H54 (cell line): ENCODE data around the gene EDNRA.

ENCODE experiments used
- DNase-seq: peaks from one replicate; pipeline ENCODE4 v3.0.0; 2011; ENCODE audit warnings: low spot score, mixed read lengths; ENCODE audit not compliant: insufficient read length
- FAIRE-seq: peaks from 3 replicates; lab custom pipeline; 2011; peaks lifted over from hg19 to GRCh38; lab: Jason Lieb, UNC
- POLR2A ChIP-seq: IDR thresholded peaks from 2 replicates; pipeline ENCODE4 v1.6.1; 2011; ENCODE audit warnings: low read depth, mild to moderate bottlenecking, low read length

EDNRA gene

GRCh38 chr4:147513952-147514351, 33.1 kb downstream of the EDNRA start:
- DNase-seq = no peak
- TF ChIP-seq POLR2A = no peak
- no peak for FAIRE-seq

GRCh38 chr4:147515220-147515936, 34.5 kb downstream of the EDNRA start:
- TF ChIP-seq POLR2A = no peak
- FAIRE-seq = no peak
- DNase-seq = no peak

- FAIRE-seq (no peak), DNase-seq (no peak)
- no peak for TF ChIP-seq POLR2A
Observed at GRCh38 chr4:147516133-147516532, 35.2 kb downstream of the EDNRA start.

- no peak for TF ChIP-seq POLR2A
- DNase-seq = no peak
Observed at GRCh38 chr4:147518086-147518485, 37.2 kb downstream of the EDNRA start.

GRCh38 chr4:147518846-147519767, 38.2 kb downstream of the EDNRA start:
- TF ChIP-seq POLR2A = no peak
- DNase-seq (no peak), FAIRE-seq (peak; percentile 80)

More at GRCh38 chr4:147518086-147518485, 37.2 kb downstream of the EDNRA start:
- no peak for FAIRE-seq

- no peak for FAIRE-seq
- no peak for TF ChIP-seq POLR2A
- DNase-seq = no peak
Observed at GRCh38 chr4:147524601-147525000, 43.7 kb downstream of the EDNRA start.

GRCh38 chr4:147525494-147526271, 44.8 kb downstream of the EDNRA start:
- no peak for FAIRE-seq
- no peak for TF ChIP-seq POLR2A
- DNase-seq = no peak

- no peak for TF ChIP-seq POLR2A
- FAIRE-seq (no peak), DNase-seq (no peak)
Observed at GRCh38 chr4:147526272-147526654, 45.4 kb downstream of the EDNRA start.

GRCh38 chr4:147528054-147528453, 47.2 kb downstream of the EDNRA start:
- DNase-seq (no peak), FAIRE-seq (no peak)
- no peak for TF ChIP-seq POLR2A

GRCh38 chr4:147530134-147530533, 49.2 kb downstream of the EDNRA start:
- FAIRE-seq (no peak), DNase-seq (no peak)
- TF ChIP-seq POLR2A = no peak

- TF ChIP-seq POLR2A = no peak
- FAIRE-seq = no peak
- no peak for DNase-seq
Observed at GRCh38 chr4:147530723-147531122, 49.8 kb downstream of the EDNRA start.

GRCh38 chr4:147532896-147533295, 52.0 kb downstream of the EDNRA start:
- TF ChIP-seq POLR2A = no peak
- DNase-seq (no peak), FAIRE-seq (no peak)

- no peak for TF ChIP-seq POLR2A
Observed at GRCh38 chr4:147533331-147533730, 52.4 kb downstream of the EDNRA start.

GRCh38 chr4:147535124-147535523, 54.2 kb downstream of the EDNRA start:
- no peak for FAIRE-seq
- no peak for TF ChIP-seq POLR2A
- DNase-seq = no peak

More at GRCh38 chr4:147533331-147533730, 52.4 kb downstream of the EDNRA start:
- FAIRE-seq = no peak
- DNase-seq = no peak
